ENCODE data around the gene CRB1.
A peak's percentile ranks its signal among the peaks of the same experiment; 100 is the strongest.

CRB1 gene

DNA sequence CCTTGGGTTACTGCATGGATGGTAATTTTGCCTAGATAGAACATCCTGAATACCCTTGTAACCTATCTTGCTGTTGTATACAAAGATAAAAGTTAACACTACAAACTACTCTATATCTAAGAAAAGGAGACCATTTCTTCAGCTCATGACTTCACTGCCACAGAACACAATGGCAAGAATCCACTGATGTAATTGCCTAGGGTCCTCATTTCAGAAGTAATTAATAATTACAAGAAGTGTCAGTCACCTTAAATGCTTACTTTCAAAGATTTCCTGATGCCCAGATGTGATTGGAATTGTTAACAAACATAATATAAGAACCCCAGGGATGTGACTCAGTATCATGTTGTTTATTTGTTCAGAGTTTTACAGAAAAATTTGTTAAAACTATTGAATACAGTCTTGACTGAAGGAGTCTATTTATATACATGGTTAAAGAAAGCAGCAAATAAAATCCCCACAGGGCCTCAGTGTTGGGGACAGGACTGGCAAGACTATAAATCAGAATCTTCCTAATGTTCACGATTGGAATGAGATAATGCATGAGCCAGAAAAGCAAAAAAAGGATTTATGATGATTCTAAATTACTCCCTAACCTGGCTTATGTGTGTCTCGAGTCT, 83.9 kb downstream of the CRB1 start:
- DNase-seq: no peak

DNA sequence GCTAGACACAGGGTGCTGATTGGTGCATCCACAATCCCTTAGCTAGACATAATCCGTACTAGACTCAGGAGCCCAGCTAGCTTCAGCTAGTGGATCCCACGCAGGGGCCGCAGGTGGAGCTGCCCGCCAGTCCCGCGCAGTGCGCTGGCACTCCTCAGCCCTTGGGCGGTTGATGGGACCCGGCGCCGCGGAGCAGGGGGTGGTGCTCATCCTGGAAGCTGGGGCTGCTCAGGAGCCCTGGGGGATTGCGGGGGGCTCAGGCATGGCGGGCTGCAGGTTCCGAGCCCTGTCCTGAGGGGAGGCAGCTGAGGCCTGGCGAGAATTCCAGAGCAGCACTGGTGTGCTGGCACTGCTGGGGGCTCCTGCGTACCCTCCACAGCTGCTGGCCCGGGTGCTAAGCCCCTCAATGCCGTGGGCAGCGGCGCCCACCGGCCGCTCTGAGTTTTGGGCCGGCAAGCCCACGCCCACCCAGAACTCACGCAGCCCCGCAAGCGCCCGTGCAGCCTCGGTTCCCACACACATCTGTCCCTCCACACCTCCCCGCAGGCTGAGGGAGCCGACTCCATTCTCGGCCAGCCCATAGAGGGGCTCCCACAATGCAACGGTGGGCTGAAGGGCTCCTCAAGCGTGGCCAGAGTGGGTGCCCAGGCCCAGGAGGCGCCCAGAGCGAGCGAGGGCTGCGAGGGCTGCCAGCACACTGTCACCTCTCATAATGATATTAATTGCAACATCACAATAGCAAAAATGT, 87.4 kb downstream of the CRB1 start:
- no peak for DNase-seq

GRCh38 chr1:197356723-197357533, 88.9 kb downstream of the CRB1 start:
- no peak for DNase-seq

DNA sequence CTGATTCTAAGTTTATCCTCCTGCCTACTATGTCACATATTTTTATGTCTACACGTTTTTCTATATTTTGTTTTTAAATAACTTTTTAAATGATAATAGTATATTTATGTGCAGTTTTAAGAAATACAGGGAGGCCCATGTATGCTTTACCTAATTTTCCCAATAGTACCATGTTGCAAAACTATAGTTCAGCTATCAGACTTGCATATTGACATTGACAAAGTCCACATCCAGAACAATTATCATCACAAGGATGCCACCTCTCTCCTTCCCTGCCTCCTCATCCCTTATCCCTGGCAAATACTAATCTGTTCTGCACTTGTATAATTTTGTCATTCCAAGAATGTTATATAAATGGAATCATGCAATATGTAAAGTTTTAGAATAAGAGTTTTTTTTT, 90.9 kb downstream of the CRB1 start:
- DNase-seq: no peak

- no peak for DNase-seq
Measured at GRCh38 chr1:197360068-197360467, 92.0 kb downstream of the CRB1 start.

GRCh38 chr1:197362871-197363270, 94.8 kb downstream of the CRB1 start:
- no peak for DNase-seq

DNA sequence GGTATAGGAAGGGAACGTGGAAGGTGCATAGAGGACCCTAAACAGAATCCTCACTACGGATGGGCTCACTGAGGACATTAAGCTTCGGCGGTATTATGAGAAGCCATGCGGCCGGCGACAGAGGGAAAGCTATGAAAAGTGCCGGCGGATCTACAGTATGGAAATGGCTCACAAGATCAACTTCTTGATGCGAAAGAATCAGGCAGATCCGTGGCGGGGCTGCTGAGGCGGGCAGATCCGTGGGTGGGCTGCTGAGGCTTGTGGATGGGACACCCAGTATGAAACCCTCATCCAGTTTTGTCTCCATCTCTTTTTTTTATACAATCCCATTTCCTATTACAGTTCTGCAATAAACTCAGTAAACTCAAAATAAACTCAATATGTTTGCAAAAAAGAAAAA, 95.8 kb downstream of the CRB1 start:
- no peak for DNase-seq

DNA sequence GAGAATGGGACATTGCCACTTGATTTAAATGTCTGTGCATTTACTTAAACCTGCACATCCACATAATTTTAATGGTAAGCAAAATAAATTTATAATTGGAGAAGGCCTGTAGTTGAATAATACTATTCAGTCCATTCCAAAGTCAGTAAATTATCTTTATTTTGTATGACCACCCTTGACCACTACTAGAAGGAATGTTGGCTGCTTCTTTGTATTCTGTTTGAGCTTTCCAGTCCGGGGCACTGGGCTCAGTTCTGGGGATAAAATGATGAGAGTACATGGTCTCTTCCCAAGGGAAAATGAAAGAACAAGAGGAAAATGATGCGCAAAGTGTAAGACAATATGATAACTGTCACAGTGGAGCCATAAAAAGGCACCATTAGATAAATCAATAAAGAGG, 98.9 kb downstream of the CRB1 start:
- DNase-seq: no peak

GRCh38 chr1:197367627-197368026, 99.6 kb downstream of the CRB1 start:
- DNase-seq: peak; percentile 37

DNA sequence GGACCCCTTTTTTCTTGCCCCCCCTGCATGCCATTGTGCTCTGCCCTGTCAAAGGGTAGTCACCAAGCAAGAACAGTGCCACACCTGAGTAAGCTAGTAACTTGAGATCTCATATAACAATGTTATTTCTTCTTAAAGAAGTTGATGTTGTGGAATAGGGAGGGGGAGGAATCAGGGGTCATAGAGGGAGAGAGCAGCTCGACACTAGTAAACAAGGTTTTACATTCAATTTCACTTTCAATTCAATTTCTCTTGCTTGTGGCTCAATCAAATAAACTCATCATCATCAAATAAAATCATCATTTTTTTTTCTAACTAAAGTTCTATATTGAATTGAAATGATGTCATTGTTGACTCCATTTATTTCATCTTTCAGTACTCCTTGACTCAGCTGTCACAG, 106.4 kb downstream of the CRB1 start:
- no peak for DNase-seq

GRCh38 chr1:197384471-197384870, 116.4 kb downstream of the CRB1 start:
- no peak for DNase-seq

GRCh38 chr1:197388801-197389200, 120.7 kb downstream of the CRB1 start:
- no peak for DNase-seq

DNA sequence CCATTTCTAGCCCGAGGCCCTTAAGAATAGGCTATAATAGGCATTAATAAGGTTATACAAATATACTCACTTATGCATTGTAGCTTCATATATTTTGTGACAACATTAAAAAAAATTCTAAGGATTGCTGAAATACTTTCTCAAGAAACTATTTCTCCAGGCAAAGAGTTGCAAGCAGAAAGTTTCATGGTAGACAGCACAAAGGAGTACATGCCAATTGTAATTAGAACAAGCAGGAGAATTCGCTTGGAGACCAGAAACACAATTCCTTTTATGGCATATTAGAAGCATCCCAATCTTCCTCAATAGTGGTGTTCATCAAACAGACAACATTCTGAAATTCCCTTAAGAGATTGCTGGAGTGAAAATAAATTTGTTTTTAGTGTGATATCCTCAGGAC, 122.8 kb downstream of the CRB1 start:
- no peak for DNase-seq

GRCh38 chr1:197391303-197392226, 123.5 kb downstream of the CRB1 start:
- DNase-seq: no peak

GRCh38 chr1:197392541-197392940, 124.5 kb downstream of the CRB1 start:
- no peak for DNase-seq

- no peak for DNase-seq
Measured at GRCh38 chr1:197393105-197393504, 125.1 kb downstream of the CRB1 start.

DNA sequence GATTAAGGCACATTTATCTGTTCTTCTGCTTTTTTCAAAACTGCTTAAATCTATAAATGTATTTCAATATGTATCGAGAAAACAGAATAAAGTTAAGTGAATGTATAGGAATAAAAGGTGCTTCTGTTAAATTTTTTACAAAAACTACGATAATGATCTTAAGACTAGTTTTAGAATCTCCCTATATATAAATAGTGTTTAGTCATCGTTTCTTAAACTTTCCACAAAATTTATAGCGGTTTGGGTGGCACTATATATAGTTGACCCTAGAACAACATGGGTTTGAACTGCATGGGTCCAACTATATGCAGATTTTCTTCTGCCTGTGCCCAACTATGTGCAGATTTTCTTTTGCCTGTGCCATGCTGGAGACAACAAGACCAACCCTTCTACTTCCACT, 125.7 kb downstream of the CRB1 start:
- DNase-seq: no peak

- DNase-seq: no peak
Measured at GRCh38 chr1:197394831-197395608, 127.0 kb downstream of the CRB1 start.

DNA sequence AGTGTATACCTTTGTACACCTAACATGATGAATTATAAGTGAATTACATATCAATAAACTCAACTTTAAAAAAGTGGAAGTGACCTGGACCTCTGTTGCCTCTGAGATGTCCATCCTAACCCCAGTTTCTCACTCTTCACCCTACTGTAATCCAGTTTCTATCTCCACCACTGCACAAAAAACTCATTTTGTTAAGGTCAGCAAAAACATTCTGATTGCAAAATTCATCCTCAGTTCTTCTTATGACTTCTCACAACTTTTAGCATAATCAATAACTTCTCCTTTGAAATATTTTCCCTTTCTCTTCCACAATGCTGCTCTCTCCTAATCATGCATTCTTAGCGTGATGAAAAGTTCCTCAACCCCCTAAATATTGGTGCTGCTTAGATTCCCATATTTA, 129.8 kb downstream of the CRB1 start:
- no peak for DNase-seq

DNA sequence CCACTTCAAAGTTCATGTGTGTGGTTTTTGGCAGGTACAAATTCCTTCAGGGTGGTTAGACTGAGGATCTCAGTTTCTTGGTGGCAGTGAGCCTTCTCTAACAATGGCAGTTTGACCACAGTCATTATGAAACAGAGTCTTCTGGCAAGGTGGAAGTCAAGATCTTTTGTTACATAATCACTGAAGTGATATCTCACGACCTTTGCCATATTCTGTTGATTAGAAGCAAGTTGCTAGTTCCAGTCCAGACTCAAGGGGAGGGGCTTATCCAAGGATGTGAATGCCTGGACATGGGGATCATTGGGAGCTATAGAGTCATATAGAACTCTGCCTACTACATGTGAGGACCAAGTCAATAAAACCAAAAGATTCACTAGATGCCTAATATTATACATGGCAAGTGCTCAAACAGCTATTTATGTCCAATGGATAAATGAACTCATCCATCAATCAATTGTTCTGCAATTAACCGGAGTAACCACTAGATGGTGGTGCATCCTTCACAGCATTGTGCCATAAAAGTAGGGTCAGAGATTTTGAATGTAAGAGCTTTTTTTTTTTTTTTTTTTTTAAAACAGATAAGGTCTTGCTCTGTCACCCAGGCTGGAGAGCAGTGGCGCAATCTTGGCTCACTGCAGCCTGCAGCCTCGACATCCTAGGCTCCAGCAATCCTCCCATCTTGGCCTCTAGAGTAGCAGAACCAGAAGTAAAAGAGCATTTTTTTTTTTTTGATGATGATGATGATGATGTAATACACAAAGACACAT, 131.9 kb downstream of the CRB1 start:
- DNase-seq: peak; percentile 34

- DNase-seq: no peak
Measured at GRCh38 chr1:197400522-197400902, 132.5 kb downstream of the CRB1 start.
